Measurements from ENCODE around the gene LRRC74A.

The LRRC74A gene

GRCh38 chr14:76808990-76809389 is 17.2 kb upstream of the LRRC74A start:
- TF ChIP-seq CTCF (IDR thresholded peaks at IDR 0.05; ENCODE audit: control insufficient read depth, extremely low read depth, insufficient read depth), result no peak
- H3K4me3 ChIP-seq (ENCODE audit: low read depth, low read length), result no peak overlapping the region

GRCh38 chr14:76810525-76810924 is 15.7 kb upstream of the LRRC74A start:
- TF ChIP-seq CTCF (IDR thresholded peaks at IDR 0.05; ENCODE audit: control insufficient read depth, extremely low read depth, insufficient read depth), result no peak
- no peak for DNase-seq (ENCODE audit: low read depth)
- peak overlapping the region; percentile 1; the same call in 1 of the 2 replicates for H3K4me3 ChIP-seq (ENCODE audit: low read depth, low read length)

More at GRCh38 chr14:76808990-76809389, 17.2 kb upstream of the LRRC74A start:
- DNase-seq (ENCODE audit: low read depth), result no peak

GRCh38 chr14:76810953-76811400 is 15.2 kb upstream of the LRRC74A start:
- peak; percentile 70 for TF ChIP-seq CTCF (IDR thresholded peaks at IDR 0.05; ENCODE audit: control insufficient read depth, extremely low read depth, insufficient read depth)
- DNase-seq (ENCODE audit: low read depth), result peak; percentile 8
- H3K4me3 ChIP-seq (ENCODE audit: low read depth, low read length), result peak overlapping the region; percentile 85

GRCh38 chr14:76811561-76811960 is 14.6 kb upstream of the LRRC74A start:
- DNase-seq (ENCODE audit: low read depth), result no peak
- H3K4me3 ChIP-seq (ENCODE audit: low read depth, low read length), result peak overlapping the region; percentile 85
- TF ChIP-seq CTCF (IDR thresholded peaks at IDR 0.05; ENCODE audit: control insufficient read depth, extremely low read depth, insufficient read depth), result no peak

GRCh38 chr14:76812093-76812421 is 14.2 kb upstream of the LRRC74A start:
- TF ChIP-seq CTCF (IDR thresholded peaks at IDR 0.05; ENCODE audit: control insufficient read depth, extremely low read depth, insufficient read depth), result no peak
- H3K4me3 ChIP-seq (ENCODE audit: low read depth, low read length), result peak overlapping the region; percentile 85
- no peak for DNase-seq (ENCODE audit: low read depth)

GRCh38 chr14:76812422-76813383 is 13.5 kb upstream of the LRRC74A start, which contains the start of gene ANGEL1:
ANGEL1 (minus strand) TSS chr14:76812882; CDS start chr14:76812827, 55 bp downstream.
- TF ChIP-seq CTCF (IDR thresholded peaks at IDR 0.05; ENCODE audit: control insufficient read depth, extremely low read depth, insufficient read depth), result no peak
- DNase-seq (ENCODE audit: low read depth), result peak; percentile 90
- peak within 1 kb of the TSS; percentile 85 for H3K4me3 ChIP-seq (ENCODE audit: low read depth, low read length)

All from LNCaP clone FGC (cell line).